ENCODE results near the gene RIPK3. TPM values are rescaled to one million over a fixed set of nuclear protein-coding genes. Genes with fewer than 3 reads are reported as not detected.

RIPK3 gene
- total and polyA plus RNA-seq, 4 experiments from 2014 or later: 6.2 to 63.5 (median 39.8) TPM

DNA sequence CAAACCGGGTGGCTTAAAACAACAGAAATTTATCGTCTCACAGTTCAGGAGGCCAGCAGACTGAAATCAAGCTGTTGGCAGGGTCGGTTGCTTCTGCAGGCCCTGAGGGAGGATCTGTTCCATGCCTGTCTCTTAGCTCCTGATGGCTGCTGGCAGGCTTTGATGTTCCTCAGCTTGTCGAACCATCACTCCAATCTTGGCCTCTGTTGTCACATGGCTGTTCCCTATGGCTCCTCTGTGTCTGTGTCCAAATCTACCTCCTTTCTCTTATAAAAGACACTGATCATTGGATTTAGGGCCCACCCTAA lies 42.2 kb upstream of the RIPK3 start:
- Histone ChIP-seq H3K36me3 (ENCODE audit: insufficient read depth, low read length) (no peaks in the 10 kb centered on the region), H3K4me1 (ENCODE audit: insufficient read depth, low read length) (no peaks in the 10 kb centered on the region), H3K27ac (ENCODE audit: low read depth, low read length) (no peak overlapping the region), H3K4me3 (ENCODE audit: low read length in 2 of 2) (no peak overlapping the region), H3K9me3 (ENCODE audit: control insufficient read depth in 1 of 2, low read length in 2 of 2) (no peaks in the 10 kb centered on the region), H3K27me3 (ENCODE audit: insufficient read depth, low read length) (no peaks in the 10 kb centered on the region)
- Mint-ChIP-seq H3K4me3 (no peak overlapping the region), H3K9me3 (no peaks in the 10 kb centered on the region), H3K27me3 (peaks cover 8 to 11% of the 10 kb centered on the region in 2 donors), H3K4me1 (no peaks in the 10 kb centered on the region), H3K27ac (no peak overlapping the region), H3K36me3 (no peaks in the 10 kb centered on the region)
- ChIA-PET POLR2A (ENCODE audit: partially characterized antibody) (no interaction called here), CTCF (ENCODE audit: partially characterized antibody) (interaction anchor here (0.7 kb wide), 1 partner anchor 29 kb away, joined by 3 read pairs; no protein-coding TSS in a partner anchor)
- no peak for DNase-seq
- intact Hi-C loops (cut with micrococcal nuclease): no loop called here

DNA sequence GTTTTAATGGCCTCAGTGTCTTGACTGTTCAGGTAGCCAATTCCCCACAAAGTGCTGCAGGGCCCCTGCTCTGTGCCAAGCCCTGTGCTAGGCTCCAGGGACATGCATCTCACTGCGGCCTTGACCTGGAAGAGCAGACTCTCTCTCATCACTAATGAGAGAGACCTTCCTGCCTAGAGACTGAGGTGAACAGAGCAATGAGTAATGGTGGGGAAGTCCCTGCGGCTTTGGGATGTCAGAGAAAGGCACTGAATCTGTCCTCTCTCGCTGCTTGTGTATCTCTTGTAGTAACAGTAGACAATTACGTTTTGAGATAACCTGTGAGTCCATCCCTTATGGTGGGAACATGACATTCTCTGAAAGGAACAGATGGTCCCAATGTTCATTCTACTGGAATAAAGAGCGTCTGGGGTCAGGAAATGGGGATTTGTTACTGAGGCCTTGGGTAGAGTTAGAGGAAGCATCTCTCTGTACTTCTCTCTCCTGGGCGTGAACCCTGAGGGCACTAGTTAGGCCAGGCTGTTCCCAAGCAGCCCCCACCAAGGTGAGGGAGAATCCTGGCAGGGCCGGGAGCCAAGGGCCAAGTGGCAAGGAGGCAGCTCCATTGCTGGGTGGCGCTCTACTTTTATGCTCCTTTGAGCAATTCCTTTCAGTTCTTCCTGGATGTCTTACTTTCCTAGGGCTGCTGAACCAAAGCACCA lies 41.7 kb upstream of the RIPK3 start:
- Histone ChIP-seq H3K4me1 (ENCODE audit: insufficient read depth, low read length) (no peaks in the 10 kb centered on the region), H3K27ac (ENCODE audit: low read depth, low read length) (no peak overlapping the region), H3K36me3 (ENCODE audit: insufficient read depth, low read length) (no peaks in the 10 kb centered on the region), H3K4me3 (ENCODE audit: low read length in 2 of 2) (no peak overlapping the region), H3K9me3 (ENCODE audit: control insufficient read depth in 1 of 2, low read length in 2 of 2) (no peaks in the 10 kb centered on the region), H3K27me3 (ENCODE audit: insufficient read depth, low read length) (no peaks in the 10 kb centered on the region)
- intact Hi-C loops (cut with micrococcal nuclease): no loop called here
- DNase-seq: no peak
- Mint-ChIP-seq H3K27me3 (peaks cover 5 to 6% of the 10 kb centered on the region in 2 donors), H3K36me3 (no peaks in the 10 kb centered on the region), H3K9me3 (no peaks in the 10 kb centered on the region), H3K4me1 (no peaks in the 10 kb centered on the region), H3K27ac (no peak overlapping the region), H3K4me3 (peak overlapping the region in 1 of 8 donors; percentile 22)
- CTCF ChIA-PET (ENCODE audit: partially characterized antibody): no interaction called here
- POLR2A ChIA-PET (ENCODE audit: partially characterized antibody): interaction anchor here (0.9 kb wide), 1 partner anchor 22 kb away, joined by 3 read pairs; no protein-coding TSS in a partner anchor

DNA sequence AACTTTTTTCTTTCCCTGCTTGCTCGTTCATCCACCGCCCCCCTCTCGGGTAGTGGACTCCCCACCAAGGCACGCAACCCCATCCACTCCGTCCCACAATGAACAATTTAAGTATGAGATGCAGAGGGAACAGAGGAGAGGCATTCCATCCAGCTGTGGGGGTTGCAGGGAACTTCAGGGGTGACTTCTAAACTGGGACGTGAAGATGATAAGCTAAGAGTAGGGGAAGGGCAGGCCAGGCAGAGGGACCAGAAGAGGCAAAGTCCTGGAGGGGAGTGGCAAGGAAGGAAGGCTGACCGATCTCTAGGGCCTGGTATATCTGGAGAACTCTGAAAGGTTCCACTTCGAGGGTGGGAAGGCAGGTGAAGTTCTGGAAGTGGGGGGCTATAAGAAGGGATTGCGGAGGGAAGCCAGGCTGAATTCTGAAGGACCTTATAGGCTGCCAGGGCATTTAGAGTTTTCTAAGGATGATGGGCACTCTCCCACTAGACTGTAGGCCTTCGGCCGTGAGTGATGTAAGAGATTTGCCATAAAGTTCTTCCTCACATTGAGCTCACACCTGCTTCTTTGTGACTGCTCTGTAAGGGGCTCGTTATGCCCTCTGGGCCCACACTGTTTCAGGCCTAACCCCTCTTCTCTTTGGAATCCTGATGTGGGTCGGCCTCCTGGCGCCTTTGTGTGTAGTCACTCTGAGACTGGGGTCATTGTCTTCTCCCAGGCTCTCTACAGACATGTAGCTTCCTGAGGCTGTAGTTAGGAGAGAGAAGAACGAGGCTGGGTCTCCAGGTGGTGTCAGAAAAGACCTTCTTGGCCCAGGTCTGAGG lies 40.3 kb upstream of the RIPK3 start:
- H3K27me3 Mint-ChIP-seq: peaks cover 2 to 8% of the 10 kb centered on the region in 2 donors
- no peaks in the 10 kb centered on the region for H3K9me3 Mint-ChIP-seq
- ChIA-PET POLR2A (ENCODE audit: partially characterized antibody) (interaction anchor here (0.9 kb wide), 1 partner anchor 24 kb away, joined by 3 read pairs; no protein-coding TSS in a partner anchor), CTCF (ENCODE audit: partially characterized antibody) (no interaction called here)
- Histone ChIP-seq H3K4me3 (ENCODE audit: low read length in 2 of 2) (no peak overlapping the region), H3K9me3 (ENCODE audit: control insufficient read depth in 1 of 2, low read length in 2 of 2) (no peaks in the 10 kb centered on the region), H3K36me3 (ENCODE audit: insufficient read depth, low read length) (no peaks in the 10 kb centered on the region), H3K27me3 (ENCODE audit: insufficient read depth, low read length) (no peaks in the 10 kb centered on the region), H3K4me1 (ENCODE audit: insufficient read depth, low read length) (no peaks in the 10 kb centered on the region), H3K27ac (ENCODE audit: low read depth, low read length) (no peak overlapping the region)
- no peaks in the 10 kb centered on the region for H3K36me3 Mint-ChIP-seq
- H3K4me3 Mint-ChIP-seq: no peak overlapping the region
- H3K27ac Mint-ChIP-seq: peak overlapping the region in 1 of 7 donors; percentile 19
- DNase-seq: no peak
- intact Hi-C loops (cut with micrococcal nuclease): no loop called here
- H3K4me1 Mint-ChIP-seq: no peaks in the 10 kb centered on the region

DNA sequence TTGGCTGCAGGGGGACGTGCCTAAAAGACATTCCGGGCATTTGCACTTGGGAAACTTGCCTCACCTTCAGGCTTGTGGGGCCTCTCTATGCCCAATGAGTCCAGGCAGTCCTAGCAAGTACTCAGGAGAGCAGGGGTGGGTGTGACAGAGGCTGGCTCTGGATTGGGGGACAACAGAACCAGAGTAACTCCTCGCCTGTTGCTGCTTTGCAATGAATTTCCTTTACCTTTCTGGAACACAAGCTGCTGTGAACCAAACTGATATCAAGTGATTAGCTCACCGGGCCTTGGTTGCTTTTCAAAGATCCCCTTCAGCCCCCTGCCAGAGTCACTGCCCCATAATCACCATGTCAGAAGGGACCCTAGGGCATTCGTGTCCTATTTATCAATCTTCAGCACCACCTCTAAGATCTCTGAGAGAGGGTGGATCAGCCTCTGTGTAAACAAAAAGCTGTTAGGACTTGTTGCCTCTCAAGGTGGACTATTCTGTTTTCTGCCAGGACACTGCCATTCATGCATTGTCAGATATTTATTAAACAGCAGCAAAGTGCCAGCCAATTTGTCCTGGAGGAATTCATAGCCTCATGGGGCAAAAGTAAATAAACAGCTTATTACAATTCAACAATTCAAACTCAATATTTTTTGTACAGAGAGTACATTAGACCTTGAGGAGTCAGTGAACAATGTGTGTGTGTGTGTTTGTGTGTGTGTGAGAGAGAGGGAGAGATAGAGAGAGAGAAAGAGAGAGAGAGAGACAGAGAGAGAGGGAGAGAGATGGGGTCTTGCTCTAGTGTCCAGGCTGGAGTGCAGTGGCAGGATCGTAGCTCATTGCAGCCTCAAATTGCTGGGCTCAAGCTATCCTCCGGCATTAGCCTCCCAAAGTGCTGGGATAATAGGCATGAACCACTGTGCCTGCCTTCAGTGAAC lies 39.5 kb upstream of the RIPK3 start:
- no peaks in the 10 kb centered on the region for H3K4me1 ChIP-seq (ENCODE audit: insufficient read depth, low read length)
- H3K4me3 ChIP-seq (ENCODE audit: low read length in 2 of 2): no peak overlapping the region
- intact Hi-C loops (cut with micrococcal nuclease): no loop called here
- no peaks in the 10 kb centered on the region for H3K9me3 ChIP-seq (ENCODE audit: control insufficient read depth in 1 of 2, low read length in 2 of 2)
- Mint-ChIP-seq H3K27me3 (peaks cover 2 to 11% of the 10 kb centered on the region in 2 donors), H3K27ac (peak overlapping the region in 1 of 7 donors; percentile 52), H3K9me3 (no peaks in the 10 kb centered on the region), H3K4me1 (no peaks in the 10 kb centered on the region), H3K4me3 (no peak overlapping the region), H3K36me3 (no peaks in the 10 kb centered on the region)
- no peaks in the 10 kb centered on the region for H3K27me3 ChIP-seq (ENCODE audit: insufficient read depth, low read length)
- H3K27ac ChIP-seq (ENCODE audit: low read depth, low read length): no peak overlapping the region
- H3K36me3 ChIP-seq (ENCODE audit: insufficient read depth, low read length): no peaks in the 10 kb centered on the region
- POLR2A ChIA-PET (ENCODE audit: partially characterized antibody): no interaction called here
- no peak for DNase-seq
- CTCF ChIA-PET (ENCODE audit: partially characterized antibody): no interaction called here

DNA sequence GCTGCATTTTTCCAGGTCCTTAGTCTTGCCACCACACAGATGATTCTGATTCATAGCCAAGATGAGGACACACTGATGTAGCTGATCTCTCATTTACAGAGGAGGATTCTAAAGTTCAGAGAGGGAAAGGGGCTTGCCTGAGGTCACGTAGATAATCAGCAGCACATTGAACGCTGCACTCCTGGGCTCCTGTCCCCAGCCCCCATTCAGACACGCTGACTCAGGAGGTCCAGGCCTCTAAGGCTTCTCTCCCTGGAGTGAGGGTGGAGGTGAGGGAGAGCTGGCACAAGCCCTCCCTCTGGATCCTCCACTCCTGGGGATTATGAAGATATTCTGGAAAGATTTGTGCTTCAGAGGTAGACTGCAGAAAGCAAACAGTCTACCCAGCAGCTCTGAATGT lies 38.5 kb upstream of the RIPK3 start:
- DNase-seq: no peak
- Mint-ChIP-seq H3K36me3 (no peaks in the 10 kb centered on the region), H3K27ac (no peak overlapping the region), H3K4me3 (no peak overlapping the region), H3K9me3 (no peaks in the 10 kb centered on the region), H3K4me1 (no peaks in the 10 kb centered on the region), H3K27me3 (peaks cover 0 to 8% of the 10 kb centered on the region in 2 donors)
- no peaks in the 10 kb centered on the region for H3K36me3 ChIP-seq (ENCODE audit: insufficient read depth, low read length)
- intact Hi-C loops (cut with micrococcal nuclease): no loop called here
- POLR2A ChIA-PET (ENCODE audit: partially characterized antibody): no interaction called here
- H3K27me3 ChIP-seq (ENCODE audit: insufficient read depth, low read length): no peaks in the 10 kb centered on the region
- H3K4me3 ChIP-seq (ENCODE audit: low read length in 2 of 2): no peak overlapping the region
- no peaks in the 10 kb centered on the region for H3K9me3 ChIP-seq (ENCODE audit: control insufficient read depth in 1 of 2, low read length in 2 of 2)
- CTCF ChIA-PET (ENCODE audit: partially characterized antibody): no interaction called here
- no peak overlapping the region for H3K27ac ChIP-seq (ENCODE audit: low read depth, low read length)
- no peaks in the 10 kb centered on the region for H3K4me1 ChIP-seq (ENCODE audit: insufficient read depth, low read length)

DNA sequence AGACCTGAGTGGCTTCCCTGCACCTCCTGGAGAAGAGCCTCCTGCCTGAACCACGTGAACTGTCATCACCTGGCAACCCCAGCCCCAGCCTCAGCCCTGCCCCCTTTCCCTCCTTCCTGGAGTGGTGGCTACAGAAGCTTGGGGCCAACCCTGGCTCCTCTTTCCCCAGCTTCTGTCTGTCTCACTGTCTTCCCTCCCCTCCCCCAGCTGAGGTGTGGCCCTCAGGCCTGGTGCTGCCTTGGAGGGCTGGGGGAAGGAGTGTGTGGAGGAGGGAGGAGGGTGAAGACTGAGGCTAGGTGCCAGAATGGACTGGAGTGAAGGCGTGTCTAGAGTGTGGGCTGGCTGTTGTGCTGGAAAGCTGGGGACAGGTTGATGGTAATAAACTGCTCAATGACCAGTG lies 37.9 kb upstream of the RIPK3 start:
- no peak overlapping the region for H3K4me3 Mint-ChIP-seq

DNA sequence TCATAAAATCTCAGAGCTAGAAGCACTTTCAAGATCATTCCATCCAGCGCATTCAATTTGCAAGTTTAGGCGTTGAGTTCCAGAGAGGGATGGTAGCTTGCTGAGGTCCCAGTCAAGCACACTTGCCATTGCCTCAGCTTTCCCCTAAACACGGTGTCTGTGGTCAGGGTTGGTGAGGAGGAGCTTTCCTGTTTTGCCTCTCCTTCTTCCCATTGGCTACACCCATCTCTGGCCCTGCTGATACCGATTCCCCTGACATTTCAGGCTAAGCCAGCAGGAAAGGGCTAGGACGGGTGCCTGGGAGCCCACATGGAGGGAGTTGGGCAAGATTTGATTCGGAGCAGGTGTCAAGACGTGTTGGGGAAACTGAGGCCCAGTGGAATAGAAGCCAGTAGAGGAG lies 37.3 kb upstream of the RIPK3 start:
- H3K36me3 Mint-ChIP-seq: no peaks in the 10 kb centered on the region
- H3K27ac Mint-ChIP-seq: no peak overlapping the region
- Histone ChIP-seq H3K9me3 (ENCODE audit: control insufficient read depth in 1 of 2, low read length in 2 of 2) (no peaks in the 10 kb centered on the region), H3K27me3 (ENCODE audit: insufficient read depth, low read length) (no peaks in the 10 kb centered on the region), H3K4me3 (ENCODE audit: low read length in 2 of 2) (no peak overlapping the region), H3K36me3 (ENCODE audit: insufficient read depth, low read length) (no peaks in the 10 kb centered on the region), H3K27ac (ENCODE audit: low read depth, low read length) (no peak overlapping the region), H3K4me1 (ENCODE audit: insufficient read depth, low read length) (no peaks in the 10 kb centered on the region)
- H3K4me1 Mint-ChIP-seq: no peaks in the 10 kb centered on the region
- H3K27me3 Mint-ChIP-seq: peaks cover 0 to 8% of the 10 kb centered on the region in 2 donors
- ChIA-PET POLR2A (ENCODE audit: partially characterized antibody) (no interaction called here), CTCF (ENCODE audit: partially characterized antibody) (no interaction called here)
- H3K9me3 Mint-ChIP-seq: no peaks in the 10 kb centered on the region
- H3K4me3 Mint-ChIP-seq: no peak overlapping the region
- DNase-seq: no peak
- intact Hi-C loops (cut with micrococcal nuclease): no loop called here

More for the DNA sequence above, 37.9 kb upstream of the RIPK3 start:
- Mint-ChIP-seq H3K4me1 (no peaks in the 10 kb centered on the region), H3K27me3 (peaks cover 0 to 8% of the 10 kb centered on the region in 2 donors), H3K36me3 (no peaks in the 10 kb centered on the region), H3K27ac (no peak overlapping the region), H3K9me3 (no peaks in the 10 kb centered on the region)
- no peak overlapping the region for H3K27ac ChIP-seq (ENCODE audit: low read depth, low read length)
- no peaks in the 10 kb centered on the region for H3K36me3 ChIP-seq (ENCODE audit: insufficient read depth, low read length)
- DNase-seq: no peak
- H3K4me1 ChIP-seq (ENCODE audit: insufficient read depth, low read length): no peaks in the 10 kb centered on the region
- ChIA-PET CTCF (ENCODE audit: partially characterized antibody) (no interaction called here), POLR2A (ENCODE audit: partially characterized antibody) (no interaction called here)
- intact Hi-C loops (cut with micrococcal nuclease): no loop called here
- H3K27me3 ChIP-seq (ENCODE audit: insufficient read depth, low read length): no peaks in the 10 kb centered on the region
- H3K9me3 ChIP-seq (ENCODE audit: control insufficient read depth in 1 of 2, low read length in 2 of 2): no peaks in the 10 kb centered on the region
- no peak overlapping the region for H3K4me3 ChIP-seq (ENCODE audit: low read length in 2 of 2)

Measured in CD4-positive, alpha-beta memory T cell (primary cell).